ENCODE data around the gene AAR2.

GRCh38 chr20:36253036-36253435 lies 16.8 kb downstream of the AAR2 start:
- TF ChIP-seq CTCF (IDR thresholded peaks at IDR 0.05; ENCODE audit: borderline replicate concordance, extremely low read depth, low read length, poor library complexity, severe bottlenecking) (no peak), EZH2 (IDR thresholded peaks at IDR 0.05; ENCODE audit: borderline replicate concordance, low read depth, low read length, severe bottlenecking) (no peak)

Data from DND-41 (cell line).